ENCODE measurements around the gene KCNIP1. TPM values are rescaled to one million over a fixed set of nuclear protein-coding genes. Genes with fewer than 3 reads are reported as not detected.

KCNIP1 gene
- total RNA-seq, 1 experiment from 2014 or later, result not detected

DNA sequence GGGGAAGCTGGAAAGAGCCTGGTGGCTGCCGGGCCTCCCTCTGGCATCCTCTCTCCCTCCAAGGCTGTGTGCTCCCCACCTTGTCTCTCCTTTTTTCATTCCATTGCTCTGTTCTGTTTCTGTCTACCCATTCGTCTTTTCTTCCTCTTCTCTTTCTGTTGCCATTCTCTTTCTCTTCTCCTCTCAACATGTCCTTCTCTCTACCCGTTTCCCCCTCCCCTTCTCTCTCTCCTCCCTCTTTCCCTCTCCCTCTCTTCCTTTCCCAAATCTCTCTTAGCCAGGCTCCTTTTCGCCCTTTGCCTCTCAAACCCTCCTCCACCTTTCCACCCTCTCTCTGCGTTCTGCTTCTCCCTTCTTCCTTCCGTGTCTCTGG is 19.4 kb upstream of the KCNIP1 start:
- Histone ChIP-seq H3K4me1 (ENCODE audit: control insufficient read depth in 1 of 2, insufficient read depth in 2 of 2, low read length in 2 of 2) (peaks cover 0 to 11% of the 10 kb centered on the region in 2 experiments; a peak in 3 of 4 replicates), H3K27ac (ENCODE audit: low read depth, low read length) (no peak overlapping the region), H3K9me2 (ENCODE audit: insufficient read depth) (no peaks in the 10 kb centered on the region), H3K9ac (ENCODE audit: low read length) (no peak overlapping the region), H3K4me3 (replicated peaks in 1 of 2; ENCODE audit: low read depth in 1 of 2, low read length in 2 of 2) (no peak overlapping the region), H3K9me3 (ENCODE audit: control insufficient read depth in 1 of 2, insufficient read depth in 1 of 2, low read depth in 1 of 2, low read length in 2 of 2) (no peaks in the 10 kb centered on the region), H2AFZ (ENCODE audit: low read depth, low read length, poor library complexity, severe bottlenecking) (no peak overlapping the region), H4K20me1 (ENCODE audit: insufficient read depth) (no peaks in the 10 kb centered on the region), H3K36me3 (ENCODE audit: control insufficient read depth in 1 of 2, insufficient read depth in 2 of 2, low read length in 2 of 2) (no peaks in the 10 kb centered on the region), H3K79me2 (ENCODE audit: insufficient read depth, low read length) (no peaks in the 10 kb centered on the region), H3K27me3 (ENCODE audit: insufficient read depth, low read length) (no peaks in the 10 kb centered on the region), H3K4me2 (ENCODE audit: low read length) (peak overlapping the region; percentile 30; the same call in 1 of the 2 replicates)
- no peak for DNase-seq (ENCODE audit: low read depth, low spot score)
- no peak for TF ChIP-seq CEBPB (IDR thresholded peaks at IDR 0.05; ENCODE audit: low read depth)
- TF ChIP-seq TCF7L2 (IDR thresholded peaks at IDR 0.05; ENCODE audit: borderline replicate concordance, extremely low read depth, insufficient read depth, insufficient read length), result no peak
- intact Hi-C loops (cut with micrococcal nuclease), result no loop called here
- ATAC-seq, result peak; percentile 35; the same call in 1 of the 2 replicates
- RAD21 ChIA-PET (ENCODE audit: low non-redundant PET in 1 of 2, low total read pairs in 2 of 2, uncharacterized antibody in 2 of 2, unreplicated experiment in 2 of 2), result no interaction called here
- CTCF ChIA-PET, result no interaction called here
- POLR2A ChIA-PET, result no interaction called here
- BruUV-seq (replicated peaks), result no TSS peak

DNA sequence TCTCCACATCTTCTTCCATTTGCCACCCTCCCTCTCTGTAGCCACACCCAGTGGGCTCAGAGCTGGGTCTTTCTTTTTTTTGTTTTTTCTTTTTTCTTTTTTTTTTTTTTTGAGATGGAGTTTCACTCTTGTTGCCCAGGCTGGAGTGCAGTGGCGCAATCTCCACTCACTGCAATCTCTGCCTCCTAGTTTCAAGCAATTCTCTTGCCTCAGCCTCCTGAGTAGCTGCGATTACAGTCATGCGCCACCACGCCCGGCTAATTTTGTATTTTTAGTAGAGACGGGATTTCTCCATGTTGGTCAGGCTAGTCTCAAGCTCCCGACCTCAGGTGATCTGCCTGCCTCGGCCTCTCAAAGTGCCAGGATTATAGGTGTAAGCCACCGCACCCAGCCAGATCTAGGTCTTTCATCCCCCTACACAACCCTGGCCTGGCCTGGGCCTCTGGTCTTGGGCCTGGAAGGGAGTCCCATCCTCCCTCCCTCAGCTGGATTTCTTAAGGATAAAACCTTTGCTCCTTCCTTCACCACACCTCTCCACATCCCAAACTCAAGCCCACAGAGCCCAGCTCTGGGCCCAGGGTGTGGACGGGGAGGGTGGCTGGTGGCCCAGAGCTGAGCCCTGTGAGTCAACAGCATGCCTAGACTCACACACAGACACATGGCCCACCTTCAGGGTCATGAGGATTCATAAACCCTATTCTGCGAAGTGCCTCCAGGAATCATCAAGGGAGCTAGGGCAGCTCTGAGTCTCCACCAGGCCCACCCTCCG is 18.8 kb upstream of the KCNIP1 start:
- ChIA-PET POLR2A (interaction anchor here (1.2 kb wide), 1 partner anchor 18 kb away, joined by 3 read pairs; no protein-coding TSS in a partner anchor), CTCF (no interaction called here)
- no peaks in the 10 kb centered on the region for H3K36me3 ChIP-seq (ENCODE audit: control insufficient read depth in 1 of 2, insufficient read depth in 2 of 2, low read length in 2 of 2)

More for the DNA sequence above, 18.8 kb upstream of the KCNIP1 start:
- H3K9me3 ChIP-seq (ENCODE audit: control insufficient read depth in 1 of 2, insufficient read depth in 1 of 2, low read depth in 1 of 2, low read length in 2 of 2), result no peaks in the 10 kb centered on the region
- H3K4me3 ChIP-seq (replicated peaks in 1 of 2; ENCODE audit: low read depth in 1 of 2, low read length in 2 of 2), result no peak overlapping the region
- intact Hi-C loops (cut with micrococcal nuclease), result no loop called here
- no peaks in the 10 kb centered on the region for H3K9me2 ChIP-seq (ENCODE audit: insufficient read depth)
- H3K9ac ChIP-seq (ENCODE audit: low read length), result no peak overlapping the region
- RAD21 ChIA-PET (ENCODE audit: low non-redundant PET in 1 of 2, low total read pairs in 2 of 2, uncharacterized antibody in 2 of 2, unreplicated experiment in 2 of 2), result no interaction called here
- H3K4me1 ChIP-seq (ENCODE audit: control insufficient read depth in 1 of 2, insufficient read depth in 2 of 2, low read length in 2 of 2), result peaks cover 0 to 6% of the 10 kb centered on the region in 2 experiments; a peak in 3 of 4 replicates
- TF ChIP-seq SRF (IDR thresholded peaks at IDR 0.05; ENCODE audit: low read depth), result no peak
- no peak for TF ChIP-seq ZFX (IDR thresholded peaks at IDR 0.05)
- TF ChIP-seq POLR2A (IDR thresholded peaks at IDR 0.05; ENCODE audit: borderline replicate concordance, extremely low read depth, insufficient read depth, insufficient read length), result no peak
- no peak for TF ChIP-seq MAX (IDR thresholded peaks at IDR 0.05)
- TF ChIP-seq TCF7L2 (IDR thresholded peaks at IDR 0.05; ENCODE audit: borderline replicate concordance, extremely low read depth, insufficient read depth, insufficient read length), result no peak
- TF ChIP-seq EZH2phosphoT487 (IDR thresholded peaks at IDR 0.05; ENCODE audit: borderline replicate concordance), result no peak
- no peaks in the 10 kb centered on the region for H4K20me1 ChIP-seq (ENCODE audit: insufficient read depth)
- no peak for ATAC-seq
- H3K27me3 ChIP-seq (ENCODE audit: insufficient read depth, low read length), result no peaks in the 10 kb centered on the region
- BruUV-seq (replicated peaks), result no TSS peak
- H3K27ac ChIP-seq (ENCODE audit: low read depth, low read length), result no peak overlapping the region
- no peak for DNase-seq (ENCODE audit: low read depth, low spot score)
- H2AFZ ChIP-seq (ENCODE audit: low read depth, low read length, poor library complexity, severe bottlenecking), result no peak overlapping the region
- H3K4me2 ChIP-seq (ENCODE audit: low read length), result no peak overlapping the region
- H3K79me2 ChIP-seq (ENCODE audit: insufficient read depth, low read length), result no peaks in the 10 kb centered on the region
